Transverse colon (tissue), 4 donors: ENCODE measurements around the gene CEP152.

Source experiments
- CTCF ChIP-seq, 5 experiments: fragments of 200-600 bp in 3 of 5; fragments of 450-650 bp in 2 of 5; sonication (generic) in 3 of 5; IDR thresholded peaks; 1 replicate in 2 of 5; 2 replicates in 3 of 5; pipeline ENCODE4 v1.5.1; 2016 to 2017; ENCODE audit warnings: antibody characterized with exemption in 5 of 5, inconsistent platforms in 3 of 5, mild to moderate bottlenecking in 2 of 5, moderate library complexity in 1 of 5
- POLR2AphosphoS5 ChIP-seq, 3 donors: sonication (generic); formaldehyde crosslinking; IDR thresholded peaks; one replicate each; pipeline ENCODE4 v1.6.1; 2016; ENCODE audit warnings: antibody characterized with exemption in 3 of 3

GRCh38 chr15:48792408-48792807 lies 18.5 kb downstream of the CEP152 start:
- TF ChIP-seq CTCF (IDR thresholded peaks at IDR 0.05) (no peak), POLR2AphosphoS5 (IDR thresholded peaks at IDR 0.05) (no peak)
